T follicular helper cell (primary cell): ENCODE results near the gene PODXL2.

ENCODE experiments used
- DNase-seq: peaks from one replicate; pipeline ENCODE4 v3.0.0-alpha.2; 2020; ENCODE audit warnings: low read depth

PODXL2 gene

GRCh38 chr3:127706785-127707351, 77.9 kb downstream of the PODXL2 start:
- DNase-seq = no peak

- no peak for DNase-seq
Measured at GRCh38 chr3:127707851-127708411, 78.9 kb downstream of the PODXL2 start.

- DNase-seq = no peak
Measured at GRCh38 chr3:127708837-127709236, 79.9 kb downstream of the PODXL2 start.

GRCh38 chr3:127709320-127710060, 80.5 kb downstream of the PODXL2 start:
- no peak for DNase-seq

- no peak for DNase-seq
Measured at GRCh38 chr3:127710155-127710941, 81.4 kb downstream of the PODXL2 start.

GRCh38 chr3:127711021-127711695, 82.2 kb downstream of the PODXL2 start:
- DNase-seq = no peak

GRCh38 chr3:127711896-127712295, 82.9 kb downstream of the PODXL2 start:
- no peak for DNase-seq

- no peak for DNase-seq
Measured at GRCh38 chr3:127712461-127712860, 83.5 kb downstream of the PODXL2 start.

- no peak for DNase-seq
Measured at GRCh38 chr3:127712881-127713771, 84.1 kb downstream of the PODXL2 start.

GRCh38 chr3:127714125-127714571, 85.2 kb downstream of the PODXL2 start:
- no peak for DNase-seq

- DNase-seq = no peak
Measured at GRCh38 chr3:127714866-127715265, 85.9 kb downstream of the PODXL2 start.

GRCh38 chr3:127715532-127715931, 86.5 kb downstream of the PODXL2 start:
- no peak for DNase-seq

- DNase-seq = no peak
Measured at GRCh38 chr3:127716384-127716783, 87.4 kb downstream of the PODXL2 start.

- DNase-seq = no peak
Measured at GRCh38 chr3:127717357-127718244, 88.6 kb downstream of the PODXL2 start.

- no peak for DNase-seq
Measured at GRCh38 chr3:127718245-127718915, 89.4 kb downstream of the PODXL2 start.

- no peak for DNase-seq
Measured at GRCh38 chr3:127718916-127719290, 89.9 kb downstream of the PODXL2 start.

GRCh38 chr3:127719369-127719768, 90.4 kb downstream of the PODXL2 start:
- no peak for DNase-seq

- DNase-seq = no peak
Measured at GRCh38 chr3:127720161-127720823, 91.3 kb downstream of the PODXL2 start.
